Body of pancreas (tissue), 4 donors: ENCODE data around the gene ACTR1A. TPM values are rescaled to one million over a fixed set of nuclear protein-coding genes. Genes with fewer than 3 reads are reported as not detected.
"Not testable (repeated sequence)": the region's sequence is repeated elsewhere in the genome, so short reads cannot be mapped to it uniquely, and the experiment has no call there.

ENCODE experiments used
- ATAC-seq: fragments of 150-250 bp; one replicate; pipeline ENCODE4 v1.9.1; 2016
- DNase-seq, 4 donors: peaks; one replicate each; pipeline ENCODE4 v3.0.0-alpha.2; 2019
- H3K27ac ChIP-seq, 4 donors: fragments of 200-600 bp; sonication (generic); 1 replicate in 3 of 4; 2 replicates in 1 of 4; pipeline versions ENCODE4 v1.5.1 to v1.6.1; 2016 to 2019; ENCODE audit warnings: mild to moderate bottlenecking in 1 of 4, mixed read lengths in 1 of 4, moderate library complexity in 1 of 4
- H3K27me3 ChIP-seq, 2 donors: fragments of 200-600 bp; sonication (generic); one replicate each; pipeline ENCODE4 v1.6.0; 2016; ENCODE audit warnings: mild to moderate bottlenecking in 1 of 2
- H3K36me3 ChIP-seq, 2 donors: fragments of 200-600 bp; sonication (generic); replicated peaks in 1 of 2; 2 replicates each; pipeline ENCODE4 v1.5.1; 2016; ENCODE audit warnings: low read depth in 2 of 2; ENCODE audit not compliant: insufficient read depth in 1 of 2
- H3K4me1 ChIP-seq: fragments of 200-600 bp; sonication (generic); one replicate; pipeline ENCODE4 v1.6.0; 2016
- H3K4me3 ChIP-seq, 2 donors: fragments of 200-600 bp; sonication (generic); 1 replicate in 1 of 2; 2 replicates in 1 of 2; pipeline ENCODE4 v1.5.1; 2016 to 2019
- H3K9me3 ChIP-seq, 3 donors: fragments of 200-600 bp; sonication (generic); 1 replicate in 2 of 3; 2 replicates in 1 of 3; pipeline ENCODE4 v1.5.1; 2016
- POLR2A ChIP-seq, 3 donors: fragments of 450-650 bp; IDR thresholded peaks; one replicate each; pipeline ENCODE4 v1.6.1; 2016; ENCODE audit warnings: antibody characterized with exemption in 3 of 3, mild to moderate bottlenecking in 2 of 3
- WGBS, 2 donors: methylation state at CpG; one replicate each; pipeline ENCODE4 v1.1.5; 2017; 5-methylcytosine and 5-hydroxymethylcytosine counted together
- intact Hi-C: fragments of 100-400 bp; cut with DNase I; formaldehyde crosslinking; loops from one replicate; pipeline ENCODE4 v1.15.1; 2023
- total RNA-seq, 2 donors: library from RNA; depleted of rRNA; stranded (reverse); fragments of >200 nt; gene quantifications; one replicate each; pipeline ENCODE4 v1.1.0, GENCODE V29; 2016
- TF ChIP-seq, protein P1 (sequence below), 7 experiments: fragments of 450-650 bp in 4 of 7; fragments of 200-600 bp in 3 of 7; sonication (generic) in 3 of 7; IDR thresholded peaks; one replicate each; pipeline ENCODE4 v1.5.1; 2016 to 2019; ENCODE audit warnings: antibody characterized with exemption in 7 of 7

The ACTR1A gene
- total RNA-seq, 2 donors from 2014 or later: 35.5 to 55.0 TPM

DNA sequence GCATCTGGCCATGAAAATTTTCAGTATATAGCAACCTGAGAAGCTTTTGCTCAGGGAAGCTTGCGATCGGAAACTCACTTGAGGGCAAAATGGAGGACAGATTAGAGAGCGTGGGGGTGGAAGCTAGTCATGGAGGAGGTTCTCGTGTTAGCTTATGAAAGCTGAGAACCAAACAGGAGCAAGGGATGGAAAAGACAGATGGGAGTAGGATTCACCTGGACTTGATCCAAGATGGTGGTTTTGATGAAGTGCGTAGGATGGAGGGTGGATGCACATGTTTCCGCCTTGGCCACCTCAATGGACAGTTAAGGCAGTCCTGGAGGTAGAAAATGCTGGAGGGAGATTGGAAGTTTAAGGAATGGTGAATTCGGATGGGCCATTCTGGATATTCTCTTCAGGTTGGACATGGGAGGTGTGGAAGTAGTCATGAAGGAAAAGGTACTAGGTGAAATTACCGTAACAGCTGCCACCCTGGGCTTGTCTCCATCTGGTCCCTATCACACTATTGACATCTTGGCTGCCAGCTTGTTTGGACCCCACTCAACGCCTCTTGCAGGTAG is 44.8 kb downstream of the ACTR1A start:
- no peaks in the 10 kb centered on the region for H3K9me3 ChIP-seq
- DNase-seq (no peak), ATAC-seq (no peak)
- intact Hi-C loops: no loop called here
- H3K4me1 ChIP-seq: peaks cover 17% of the 10 kb centered on the region
- H3K4me3 ChIP-seq: no peak overlapping the region
- no peaks in the 10 kb centered on the region for H3K27me3 ChIP-seq
- H3K36me3 ChIP-seq: no peaks in the 10 kb centered on the region
- no peak for TF ChIP-seq POLR2A (IDR thresholded peaks at IDR 0.05)
- TF ChIP-seq, protein P1, sequence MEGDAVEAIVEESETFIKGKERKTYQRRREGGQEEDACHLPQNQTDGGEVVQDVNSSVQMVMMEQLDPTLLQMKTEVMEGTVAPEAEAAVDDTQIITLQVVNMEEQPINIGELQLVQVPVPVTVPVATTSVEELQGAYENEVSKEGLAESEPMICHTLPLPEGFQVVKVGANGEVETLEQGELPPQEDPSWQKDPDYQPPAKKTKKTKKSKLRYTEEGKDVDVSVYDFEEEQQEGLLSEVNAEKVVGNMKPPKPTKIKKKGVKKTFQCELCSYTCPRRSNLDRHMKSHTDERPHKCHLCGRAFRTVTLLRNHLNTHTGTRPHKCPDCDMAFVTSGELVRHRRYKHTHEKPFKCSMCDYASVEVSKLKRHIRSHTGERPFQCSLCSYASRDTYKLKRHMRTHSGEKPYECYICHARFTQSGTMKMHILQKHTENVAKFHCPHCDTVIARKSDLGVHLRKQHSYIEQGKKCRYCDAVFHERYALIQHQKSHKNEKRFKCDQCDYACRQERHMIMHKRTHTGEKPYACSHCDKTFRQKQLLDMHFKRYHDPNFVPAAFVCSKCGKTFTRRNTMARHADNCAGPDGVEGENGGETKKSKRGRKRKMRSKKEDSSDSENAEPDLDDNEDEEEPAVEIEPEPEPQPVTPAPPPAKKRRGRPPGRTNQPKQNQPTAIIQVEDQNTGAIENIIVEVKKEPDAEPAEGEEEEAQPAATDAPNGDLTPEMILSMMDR (IDR thresholded peaks at IDR 0.05): no peak
- 64 to 76% methylated on average over 9 of the region's 9 CpGs for WGBS, 2 donors
- no peak overlapping the region for H3K27ac ChIP-seq

DNA sequence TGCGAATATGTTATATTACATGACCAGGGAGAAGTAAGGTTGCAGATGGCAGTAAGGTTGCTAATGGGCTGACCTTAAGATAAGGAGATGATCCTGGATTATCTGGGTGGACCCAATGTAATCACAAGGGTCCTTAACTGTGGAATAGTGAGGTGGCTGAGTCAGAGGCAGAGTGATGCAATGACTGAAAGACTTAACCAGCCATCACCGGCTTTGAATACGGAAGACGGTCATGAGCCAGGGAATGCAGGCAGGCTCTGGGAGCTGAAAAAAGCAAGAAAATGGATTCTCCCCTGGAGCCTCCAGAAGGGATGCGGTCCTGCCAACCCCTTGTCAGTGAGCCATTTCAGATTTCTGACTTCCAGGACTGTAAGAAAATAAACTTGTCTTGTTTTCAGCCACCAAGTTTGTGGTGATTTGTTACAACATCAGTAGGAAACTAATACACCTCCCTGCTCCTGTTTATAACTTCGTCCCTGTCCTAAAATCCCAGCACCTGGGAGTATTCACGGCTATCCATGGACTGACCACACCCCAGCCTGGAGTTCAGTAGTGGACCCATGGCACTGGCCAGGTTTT is 46.5 kb downstream of the ACTR1A start:
- no peaks in the 10 kb centered on the region for H3K36me3 ChIP-seq
- TF ChIP-seq, protein P1 (IDR thresholded peaks at IDR 0.05): no peak
- no peak for TF ChIP-seq POLR2A (IDR thresholded peaks at IDR 0.05)
- ATAC-seq: no peak
- intact Hi-C loops: no loop called here
- H3K4me3 ChIP-seq: no peak overlapping the region
- H3K27me3 ChIP-seq: no peaks in the 10 kb centered on the region
- peak in 1 of 4 donors; percentile 46 for DNase-seq
- H3K9me3 ChIP-seq: no peaks in the 10 kb centered on the region
- 73 to 78% methylated on average over 7 of the region's 7 CpGs for WGBS, 2 donors
- peaks cover 23% of the 10 kb centered on the region for H3K4me1 ChIP-seq
- H3K27ac ChIP-seq: no peak overlapping the region

DNA sequence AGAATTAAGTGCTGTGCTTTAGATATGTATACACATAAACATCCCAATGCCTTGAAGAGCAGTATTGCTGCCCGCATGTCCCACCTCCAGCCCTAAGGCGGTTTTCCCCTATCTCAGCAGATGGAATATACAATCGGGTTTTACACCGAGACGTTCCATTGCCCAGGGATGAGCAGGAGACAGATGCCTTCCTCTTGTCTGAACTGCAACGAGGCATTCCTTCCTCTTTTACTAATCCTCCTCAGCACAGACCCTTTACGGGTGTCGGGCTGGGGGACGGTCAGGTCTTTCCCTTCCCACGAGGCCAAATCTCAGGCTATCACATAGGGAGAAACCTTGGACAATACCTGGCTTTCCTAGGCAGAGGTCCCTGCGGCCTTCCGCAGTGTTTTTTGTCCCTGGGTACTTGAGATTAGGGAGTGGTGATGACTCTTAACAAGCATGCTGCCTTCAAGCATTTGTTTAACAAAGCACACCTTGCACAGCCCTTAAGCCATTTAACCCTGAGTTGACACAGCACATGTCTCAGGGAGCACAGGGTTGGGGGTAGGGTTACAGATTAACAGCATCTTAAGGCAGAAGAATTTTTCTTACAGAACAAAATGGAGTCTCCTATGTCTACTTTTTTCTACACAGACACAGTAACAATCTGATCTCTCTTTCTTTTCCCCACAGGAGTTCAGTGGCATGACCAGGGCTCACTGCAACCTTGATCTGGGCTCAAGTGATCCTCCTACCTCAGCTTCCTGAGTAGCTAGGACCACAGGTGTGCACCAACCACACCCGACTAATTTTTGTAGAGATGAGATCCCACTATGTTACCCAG is 47.6 kb downstream of the ACTR1A start:
- H3K27me3 ChIP-seq, H3K27ac ChIP-seq, DNase-seq, intact Hi-C loops, H3K9me3 ChIP-seq, ATAC-seq, H3K36me3 ChIP-seq, H3K4me3 ChIP-seq: not testable (repeated sequence)
- peaks cover 19% of the 10 kb centered on the region for H3K4me1 ChIP-seq
- WGBS, 2 donors: 75 to 76% methylated on average over 13 of the region's 13 CpGs

DNA sequence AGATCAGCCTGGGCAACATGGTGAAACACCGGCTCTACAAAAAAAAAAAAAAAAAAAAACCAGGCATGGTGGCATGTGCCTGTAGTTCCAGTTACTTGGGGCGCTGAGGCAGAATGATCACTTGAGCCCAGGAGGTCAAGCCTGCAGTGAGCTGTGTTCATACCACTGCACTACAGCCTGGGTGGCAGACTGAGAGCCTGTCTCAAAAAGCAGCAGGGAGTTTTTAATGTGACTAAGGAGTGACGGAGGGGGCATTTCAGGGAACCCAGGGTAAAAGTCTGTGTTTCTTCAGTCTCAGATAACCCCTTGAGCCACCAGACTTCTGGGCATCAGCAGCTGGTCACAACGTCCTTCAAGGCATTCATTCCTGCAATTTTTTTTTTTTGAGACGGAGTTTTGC is 49.0 kb downstream of the ACTR1A start:
- DNase-seq: no peak
- peaks cover 27% of the 10 kb centered on the region for H3K4me1 ChIP-seq

More for the DNA sequence above, 49.0 kb downstream of the ACTR1A start:
- Histone ChIP-seq H3K9me3 (peaks cover 0 to 4% (median 0%) of the 10 kb centered on the region in 3 donors), H3K27me3 (no peaks in the 10 kb centered on the region), H3K4me3 (no peak overlapping the region), H3K27ac (peak overlapping the region in 1 of 4 donors; percentile 67), H3K36me3 (no peaks in the 10 kb centered on the region)
- intact Hi-C loops: no loop called here
- WGBS, 2 donors: 79 to 91% methylated on average over 5 of the region's 5 CpGs
- no peak for ATAC-seq
- no peak for TF ChIP-seq POLR2A (IDR thresholded peaks at IDR 0.05)
- TF ChIP-seq, protein P1 (IDR thresholded peaks at IDR 0.05): no peak
